NT2/D1 (cell line): ENCODE data around the gene C2CD2L.

Experiments
- DNase-seq: peaks from one replicate; pipeline ENCODE4 v3.0.0-alpha.2; 2011; ENCODE audit warnings: low read depth, low spot score
- H3K27me3 ChIP-seq: 2 replicates; pipeline ENCODE4 v1.6.0; 2011; ENCODE audit warnings: mild to moderate bottlenecking; ENCODE audit not compliant: insufficient read length, insufficient read depth
- H3K36me3 ChIP-seq: 2 replicates; pipeline ENCODE4 v1.6.1; 2011; ENCODE audit warnings: mild to moderate bottlenecking, low read length, mixed read lengths; ENCODE audit not compliant: insufficient read depth, insufficient read length
- H3K4me1 ChIP-seq: 2 replicates; pipeline ENCODE4 v1.5.1; 2011; ENCODE audit not compliant: insufficient read depth, insufficient read length
- H3K4me3 ChIP-seq: 2 replicates; pipeline ENCODE4 v1.5.1; 2011; ENCODE audit warnings: low read depth; ENCODE audit not compliant: insufficient read length
- H3K9ac ChIP-seq: 2 replicates; pipeline ENCODE4 v1.6.0; 2011; ENCODE audit warnings: low read depth; ENCODE audit not compliant: insufficient read length
- H3K9me3 ChIP-seq: 2 replicates; pipeline ENCODE4 v1.5.1; 2011; ENCODE audit warnings: mild to moderate bottlenecking, low read length; ENCODE audit not compliant: insufficient read depth
- SUZ12 ChIP-seq: IDR thresholded peaks from 2 replicates; pipeline ENCODE4 v1.6.1; 2011; ENCODE audit not compliant: insufficient read length, insufficient read depth; ENCODE audit errors: extremely low read depth
- YY1 ChIP-seq: IDR thresholded peaks from 2 replicates; pipeline ENCODE4 v1.6.1; 2011; ENCODE audit not compliant: insufficient read length, insufficient read depth
- ZNF274 ChIP-seq: IDR thresholded peaks from 2 replicates; pipeline ENCODE4 v1.6.1; 2011; ENCODE audit warnings: mild to moderate bottlenecking, low read depth, low read length

C2CD2L gene

DNA sequence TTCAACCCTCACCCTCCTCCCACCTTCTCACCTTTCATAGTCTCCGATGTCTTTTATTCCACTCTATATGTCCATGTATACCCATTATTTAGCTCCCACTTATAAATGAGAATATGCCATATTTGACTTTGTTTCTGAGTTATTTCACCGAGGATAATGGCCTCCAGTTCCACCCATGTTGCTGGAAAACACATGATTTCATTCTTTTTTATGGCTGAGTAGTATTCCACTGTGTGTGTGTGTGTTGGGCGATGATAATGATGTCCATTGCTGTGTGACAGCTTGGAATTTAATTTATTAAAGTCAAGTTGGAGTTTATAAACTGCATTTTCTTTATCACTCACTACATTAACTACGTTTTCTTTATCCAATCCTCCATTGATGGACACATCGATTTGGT is 11.1 kb downstream of the C2CD2L start:
- peaks cover 15% of the 10 kb centered on the region for H3K36me3 ChIP-seq
- TF ChIP-seq ZNF274 (no peak), SUZ12 (no peak), YY1 (no peak)

GRCh38 chr11:119118946-119119345 is 11.8 kb downstream of the C2CD2L start:
- Histone ChIP-seq H3K36me3 (peaks cover 18% of the 10 kb centered on the region), H3K9me3 (no peaks in the 10 kb centered on the region), H3K4me1 (no peaks in the 10 kb centered on the region), H3K27me3 (no peaks in the 10 kb centered on the region), H3K9ac (no peak overlapping the region), H3K4me3 (no peak overlapping the region)
- TF ChIP-seq SUZ12 (no peak), ZNF274 (no peak), YY1 (no peak)
- no peak for DNase-seq

More for the DNA sequence above, 11.1 kb downstream of the C2CD2L start:
- Histone ChIP-seq H3K27me3 (no peaks in the 10 kb centered on the region), H3K9me3 (no peaks in the 10 kb centered on the region), H3K9ac (no peak overlapping the region), H3K4me1 (no peaks in the 10 kb centered on the region), H3K4me3 (no peak overlapping the region)
- no peak for DNase-seq

- no peaks in the 10 kb centered on the region for H3K4me1 ChIP-seq
- no peak for TF ChIP-seq SUZ12
- TF ChIP-seq ZNF274: no peak
- TF ChIP-seq YY1: no peak
- H3K36me3 ChIP-seq: peaks cover 24% of the 10 kb centered on the region
- DNase-seq: no peak
- H3K9ac ChIP-seq: peak overlapping the region; percentile 69
- peak overlapping the region; percentile 32 for H3K4me3 ChIP-seq
- H3K9me3 ChIP-seq: no peaks in the 10 kb centered on the region
- no peaks in the 10 kb centered on the region for H3K27me3 ChIP-seq
Measured at GRCh38 chr11:119120639-119121007, 13.5 kb downstream of the C2CD2L start.

DNA sequence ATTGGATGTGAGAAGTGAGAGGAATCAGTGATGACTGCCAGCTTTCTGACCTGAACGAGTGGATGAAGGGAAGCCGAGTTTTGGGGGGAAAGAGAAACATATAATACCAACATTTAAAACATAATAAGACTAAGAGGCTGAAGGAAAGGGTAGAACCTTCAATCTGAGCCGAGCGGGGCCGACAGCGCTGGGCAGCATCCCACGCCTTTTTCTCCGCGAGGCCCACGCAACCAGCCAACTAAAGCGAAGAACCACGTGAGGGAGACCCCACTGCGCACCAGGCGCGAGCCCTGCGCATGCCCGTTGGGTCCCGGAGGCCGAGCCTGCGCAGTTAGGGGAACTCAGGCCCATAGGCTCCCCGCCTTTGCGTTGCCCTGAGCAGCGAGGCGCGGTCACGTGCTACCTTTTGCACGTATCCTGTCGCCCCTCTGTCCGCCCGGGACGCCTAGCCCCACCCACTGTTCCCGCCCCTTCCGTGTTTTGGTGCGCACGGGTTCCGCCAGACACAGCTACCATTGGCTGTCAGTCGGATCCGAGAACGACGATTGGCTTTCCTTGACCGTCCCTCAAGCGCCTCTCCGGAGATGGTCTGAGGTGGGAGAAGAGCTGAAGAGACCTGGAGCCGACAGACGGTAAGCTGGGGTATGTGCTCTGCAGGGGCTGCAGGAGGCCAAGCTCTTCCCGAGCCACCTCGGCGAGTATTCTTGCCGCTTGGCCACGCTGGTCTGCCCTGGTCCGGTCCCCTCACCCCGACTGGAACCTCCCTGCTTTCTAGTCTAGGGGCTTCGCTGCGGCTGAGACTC is 14.1 kb downstream of the C2CD2L start, which contains the start of gene HINFP:
HINFP (plus strand) TSS at position 573 of the 803 bp plus-strand sequence. CDS start 5,365 bp downstream, outside the sequence.
- Histone ChIP-seq H3K4me1 (no peaks in the 10 kb centered on the region), H3K36me3 (peaks cover 20% of the 10 kb centered on the region), H3K27me3 (no peaks in the 10 kb centered on the region), H3K9me3 (no peaks in the 10 kb centered on the region), H3K4me3 (peak within 1 kb of the TSS; percentile 95), H3K9ac (peak within 1 kb of the TSS; percentile 97)
- TF ChIP-seq YY1 (no peak), SUZ12 (no peak), ZNF274 (no peak)
- peak; percentile 99 for DNase-seq

DNA sequence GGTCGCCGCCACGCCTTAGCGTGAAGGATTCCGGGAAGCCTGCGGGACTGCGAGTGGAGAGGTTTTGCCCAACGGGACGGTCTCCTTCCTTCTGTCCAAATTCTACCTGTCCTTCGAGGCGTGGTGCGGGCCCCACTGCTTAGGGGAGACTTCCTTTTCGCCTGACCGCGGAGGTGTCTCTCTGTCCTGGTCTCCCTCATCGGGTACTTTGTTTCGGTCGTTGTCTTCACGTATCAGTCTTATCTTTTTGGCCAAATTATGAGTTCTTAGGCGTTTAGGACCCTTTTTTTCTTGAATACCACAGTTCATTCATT is 14.6 kb downstream of the C2CD2L start:
- H3K27me3 ChIP-seq: no peaks in the 10 kb centered on the region
- H3K36me3 ChIP-seq: peaks cover 23% of the 10 kb centered on the region
- H3K9me3 ChIP-seq: no peaks in the 10 kb centered on the region
- H3K9ac ChIP-seq: peak overlapping the region; percentile 97
- no peak for DNase-seq
- H3K4me1 ChIP-seq: no peaks in the 10 kb centered on the region
- peak overlapping the region; percentile 95 for H3K4me3 ChIP-seq
- TF ChIP-seq SUZ12 (no peak), YY1 (no peak), ZNF274 (no peak)

DNA sequence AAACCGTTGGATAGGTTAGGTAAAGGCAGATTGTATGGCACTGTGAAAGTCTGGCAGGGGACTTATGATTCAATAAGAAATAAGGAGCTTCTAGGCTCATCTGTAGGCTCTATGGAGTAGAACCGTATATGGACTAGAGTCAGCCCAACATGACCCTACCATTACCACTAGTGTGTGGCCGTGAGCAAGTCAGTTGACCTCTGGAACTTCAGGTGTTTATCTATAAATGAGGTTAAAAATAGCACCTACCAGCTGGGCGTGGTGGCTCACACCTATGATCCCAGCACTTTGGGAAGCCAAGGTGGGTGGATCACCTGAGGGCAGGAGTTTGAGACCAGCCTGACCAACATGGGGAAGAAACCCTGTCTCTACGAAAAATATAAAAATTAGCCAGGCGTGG is 18.7 kb downstream of the C2CD2L start:
- no peaks in the 10 kb centered on the region for H3K27me3 ChIP-seq
- no peak overlapping the region for H3K9ac ChIP-seq
- no peaks in the 10 kb centered on the region for H3K4me1 ChIP-seq
- no peaks in the 10 kb centered on the region for H3K9me3 ChIP-seq
- TF ChIP-seq ZNF274: no peak
- TF ChIP-seq YY1: no peak
- no peak for TF ChIP-seq SUZ12
- peaks cover 45% of the 10 kb centered on the region for H3K36me3 ChIP-seq
- no peak for DNase-seq
- H3K4me3 ChIP-seq: no peak overlapping the region

- Histone ChIP-seq H3K27me3 (no peaks in the 10 kb centered on the region), H3K9me3 (no peaks in the 10 kb centered on the region), H3K4me3 (no peak overlapping the region), H3K36me3 (peaks cover 55% of the 10 kb centered on the region), H3K9ac (no peak overlapping the region), H3K4me1 (no peaks in the 10 kb centered on the region)
- DNase-seq: no peak
- TF ChIP-seq YY1: no peak
- TF ChIP-seq SUZ12: no peak
- no peak for TF ChIP-seq ZNF274
Measured at GRCh38 chr11:119126675-119127268, 19.6 kb downstream of the C2CD2L start.
